Stomach smooth muscle (tissue), 2 donors: Measurements from ENCODE around the gene GOLGA6L2.
"Not testable (repeated sequence)": the region's sequence is repeated elsewhere in the genome, so short reads cannot be mapped to it uniquely, and the experiment has no call there.

Experiments used
- H3K27ac ChIP-seq: one replicate; pipeline ENCODE4 v1.7.0; 2013; ENCODE audit warnings: mild to moderate bottlenecking, low read length, inconsistent platforms
- H3K27me3 ChIP-seq, 2 donors: one replicate each; pipeline ENCODE4 v1.7.0; 2013; ENCODE audit warnings: low read length in 2 of 2; ENCODE audit not compliant: insufficient read depth in 2 of 2, control insufficient read depth in 1 of 2
- H3K36me3 ChIP-seq, 2 donors: one replicate each; pipeline ENCODE4 v1.7.0; 2013; ENCODE audit warnings: low read length in 2 of 2; ENCODE audit not compliant: control insufficient read depth in 2 of 2, insufficient read depth in 2 of 2
- H3K4me1 ChIP-seq: one replicate; pipeline ENCODE4 v1.7.0; 2013; ENCODE audit warnings: low read length; ENCODE audit not compliant: control insufficient read depth, insufficient read depth
- H3K4me3 ChIP-seq, 2 donors: one replicate each; pipeline ENCODE4 v1.7.0; 2013; ENCODE audit warnings: low read length in 2 of 2
- H3K9ac ChIP-seq, 2 donors: one replicate each; pipeline ENCODE4 v1.7.0; 2013; ENCODE audit warnings: low read length in 2 of 2, mild to moderate bottlenecking in 1 of 2
- H3K9me3 ChIP-seq, 2 donors: one replicate each; pipeline ENCODE4 v1.7.0; 2013; ENCODE audit warnings: low read length in 2 of 2; ENCODE audit not compliant: control insufficient read depth in 2 of 2
- donor health status: healthy.
- donor health status: Pancreatic carcinoma.

GOLGA6L2 gene

GRCh38 chr15:23446215-23447106 lies 582 bp downstream of the GOLGA6L2 start:
- no peak overlapping the region for H3K4me3 ChIP-seq
- no peak overlapping the region for H3K9ac ChIP-seq
- peaks cover 0 to 2% of the 10 kb centered on the region in 2 donors for H3K27me3 ChIP-seq
- no peaks in the 10 kb centered on the region for H3K4me1 ChIP-seq
- H3K9me3 ChIP-seq: no peaks in the 10 kb centered on the region
- no peaks in the 10 kb centered on the region for H3K36me3 ChIP-seq
- no peak overlapping the region for H3K27ac ChIP-seq

DNA sequence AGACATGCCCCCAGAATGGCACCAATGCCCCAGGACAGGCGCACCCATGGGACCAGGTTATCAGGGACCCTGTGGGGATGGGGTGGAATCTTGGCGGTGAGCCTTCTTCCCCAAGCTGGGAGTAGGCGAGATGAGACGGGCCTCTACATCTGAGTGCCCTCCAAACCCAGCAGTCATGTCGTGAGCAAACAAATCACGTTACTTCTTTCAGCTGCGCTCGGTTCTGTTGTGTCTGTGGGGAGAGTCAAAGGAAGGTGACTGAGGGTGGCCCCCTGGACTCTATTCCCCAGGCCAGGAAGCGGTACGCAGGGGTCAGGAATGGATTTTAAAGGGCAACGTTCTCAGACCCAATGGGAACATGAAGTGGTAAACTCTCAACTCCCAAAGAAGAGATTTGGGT lies 2.8 kb downstream of the GOLGA6L2 start:
- Histone ChIP-seq H3K27me3 (peaks cover 0 to 2% of the 10 kb centered on the region in 2 donors), H3K36me3 (no peaks in the 10 kb centered on the region), H3K9me3 (no peaks in the 10 kb centered on the region), H3K4me1 (no peaks in the 10 kb centered on the region), H3K27ac (no peak overlapping the region), H3K4me3 (no peak overlapping the region), H3K9ac (no peak overlapping the region)

GRCh38 chr15:23441204-23441603 lies 5.8 kb downstream of the GOLGA6L2 start:
- Histone ChIP-seq H3K9me3 (no peaks in the 10 kb centered on the region), H3K27me3 (peaks cover 0 to 2% of the 10 kb centered on the region in 2 donors), H3K27ac (no peak overlapping the region), H3K36me3 (no peaks in the 10 kb centered on the region), H3K4me3 (no peak overlapping the region), H3K4me1 (no peaks in the 10 kb centered on the region), H3K9ac (no peak overlapping the region)

DNA sequence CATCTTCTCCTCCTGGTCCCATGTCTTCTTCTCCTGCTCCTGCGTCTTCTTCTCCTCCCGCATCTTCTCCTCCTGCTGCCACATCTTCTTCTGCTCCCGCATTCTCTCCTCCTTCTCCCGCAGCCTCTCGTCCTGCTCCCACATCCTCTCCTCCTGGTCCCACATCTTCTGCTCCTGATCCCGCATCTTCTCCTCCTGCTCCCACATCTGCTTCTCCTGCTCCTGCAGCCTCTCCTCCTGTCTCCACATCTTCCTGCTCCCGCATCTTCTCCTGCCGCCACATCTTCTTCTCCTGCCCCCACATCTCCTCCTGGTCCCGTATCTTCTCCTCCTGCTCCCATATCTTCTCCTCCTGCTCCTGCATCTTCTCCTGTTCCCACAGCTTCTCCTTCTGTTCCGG lies 6.4 kb downstream of the GOLGA6L2 start:
- Histone ChIP-seq H3K27me3 (peaks cover 0 to 2% of the 10 kb centered on the region in 2 donors), H3K9ac (no peak overlapping the region), H3K4me1 (no peaks in the 10 kb centered on the region), H3K36me3 (no peaks in the 10 kb centered on the region), H3K4me3 (no peak overlapping the region), H3K9me3 (no peaks in the 10 kb centered on the region), H3K27ac (no peak overlapping the region)

DNA sequence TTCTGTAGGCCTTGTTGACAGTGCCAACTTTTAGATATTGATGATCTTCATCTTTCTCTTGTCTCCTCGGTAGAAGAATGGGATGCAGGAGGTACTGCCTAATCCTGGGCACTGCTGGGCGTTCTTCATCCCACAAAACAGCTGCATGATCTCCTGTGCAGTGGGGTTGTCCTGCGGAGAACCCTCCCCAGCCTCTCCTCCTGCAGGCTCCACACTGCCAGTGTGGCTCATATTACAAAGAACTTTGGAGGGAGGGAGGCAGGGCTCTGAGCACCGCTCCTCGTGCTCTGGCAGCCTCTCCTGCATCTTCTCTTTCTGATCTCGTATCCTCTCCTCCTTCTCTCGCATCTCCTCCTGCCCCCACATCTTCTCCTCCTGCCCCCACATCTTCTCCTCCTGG lies 7.5 kb downstream of the GOLGA6L2 start:
- no peak overlapping the region for H3K9ac ChIP-seq
- no peaks in the 10 kb centered on the region for H3K4me1 ChIP-seq
- H3K9me3 ChIP-seq: no peaks in the 10 kb centered on the region
- H3K27ac ChIP-seq: no peak overlapping the region
- peaks cover 0 to 2% of the 10 kb centered on the region in 2 donors for H3K27me3 ChIP-seq
- H3K36me3 ChIP-seq: no peaks in the 10 kb centered on the region
- no peak overlapping the region for H3K4me3 ChIP-seq

GRCh38 chr15:23438816-23439466 lies 8.1 kb downstream of the GOLGA6L2 start:
- H3K36me3 ChIP-seq: no peaks in the 10 kb centered on the region

GRCh38 chr15:23437673-23438072 lies 9.4 kb downstream of the GOLGA6L2 start:
- H3K9me3 ChIP-seq: no peaks in the 10 kb centered on the region
- H3K4me1 ChIP-seq: no peaks in the 10 kb centered on the region
- no peaks in the 10 kb centered on the region for H3K36me3 ChIP-seq
- no peaks in the 10 kb centered on the region for H3K27me3 ChIP-seq
- H3K27ac ChIP-seq: no peak overlapping the region
- H3K9ac ChIP-seq: no peak overlapping the region
- no peak overlapping the region for H3K4me3 ChIP-seq

More at GRCh38 chr15:23438816-23439466, 8.1 kb downstream of the GOLGA6L2 start:
- no peak overlapping the region for H3K4me3 ChIP-seq
- H3K27me3 ChIP-seq: peaks cover 0 to 2% of the 10 kb centered on the region in 2 donors
- H3K4me1 ChIP-seq: no peaks in the 10 kb centered on the region
- no peak overlapping the region for H3K27ac ChIP-seq
- H3K9me3 ChIP-seq: no peaks in the 10 kb centered on the region
- no peak overlapping the region for H3K9ac ChIP-seq

DNA sequence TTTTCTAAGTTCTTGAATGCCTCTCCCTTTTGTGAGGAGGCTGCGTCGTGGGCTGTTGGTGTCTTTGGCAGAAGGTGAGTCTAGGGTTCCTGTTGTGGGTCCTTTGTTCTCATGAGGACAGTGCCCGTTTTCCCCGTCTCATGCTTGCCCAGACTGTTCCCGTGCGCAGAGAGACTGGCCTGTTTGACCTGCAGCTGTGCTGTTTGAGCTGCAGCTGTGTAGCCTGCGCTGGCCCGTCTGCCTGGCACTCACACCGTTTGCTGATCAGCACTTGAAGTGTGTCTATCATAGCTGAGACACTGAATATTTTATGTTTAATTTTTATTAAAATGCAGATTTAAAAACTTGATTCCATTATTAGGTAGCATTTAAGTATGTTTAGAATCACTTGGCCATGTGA lies 9.9 kb downstream of the GOLGA6L2 start:
- no peak overlapping the region for H3K4me3 ChIP-seq
- H3K9ac ChIP-seq: no peak overlapping the region
- H3K27ac ChIP-seq: no peak overlapping the region
- H3K4me1 ChIP-seq: no peaks in the 10 kb centered on the region
- H3K27me3 ChIP-seq: no peaks in the 10 kb centered on the region
- H3K9me3 ChIP-seq: no peaks in the 10 kb centered on the region
- H3K36me3 ChIP-seq: no peaks in the 10 kb centered on the region

DNA sequence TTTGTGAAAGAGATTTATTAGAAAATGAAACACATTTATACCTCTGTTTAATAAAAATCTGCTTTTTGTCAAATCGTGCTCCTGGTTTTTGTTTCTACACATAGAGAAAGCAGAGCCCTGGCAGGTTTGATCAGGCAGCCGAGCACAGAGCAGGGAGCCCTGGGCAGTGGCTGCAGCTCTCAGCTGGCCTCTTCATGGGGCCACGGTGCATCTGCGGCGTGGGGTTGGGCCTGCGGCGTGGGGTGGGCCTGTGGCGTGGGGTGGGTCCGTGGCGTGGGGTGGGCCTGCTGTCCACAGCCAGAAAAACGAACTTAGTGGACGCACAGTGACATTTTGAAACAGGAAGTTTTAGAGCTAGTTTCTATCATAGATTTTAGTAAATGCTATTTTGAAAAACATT lies 10.6 kb downstream of the GOLGA6L2 start:
- no peaks in the 10 kb centered on the region for H3K4me1 ChIP-seq
- H3K27ac ChIP-seq: no peak overlapping the region
- no peak overlapping the region for H3K4me3 ChIP-seq
- H3K27me3 ChIP-seq: no peaks in the 10 kb centered on the region
- no peaks in the 10 kb centered on the region for H3K36me3 ChIP-seq
- H3K9me3 ChIP-seq: no peaks in the 10 kb centered on the region
- no peak overlapping the region for H3K9ac ChIP-seq

DNA sequence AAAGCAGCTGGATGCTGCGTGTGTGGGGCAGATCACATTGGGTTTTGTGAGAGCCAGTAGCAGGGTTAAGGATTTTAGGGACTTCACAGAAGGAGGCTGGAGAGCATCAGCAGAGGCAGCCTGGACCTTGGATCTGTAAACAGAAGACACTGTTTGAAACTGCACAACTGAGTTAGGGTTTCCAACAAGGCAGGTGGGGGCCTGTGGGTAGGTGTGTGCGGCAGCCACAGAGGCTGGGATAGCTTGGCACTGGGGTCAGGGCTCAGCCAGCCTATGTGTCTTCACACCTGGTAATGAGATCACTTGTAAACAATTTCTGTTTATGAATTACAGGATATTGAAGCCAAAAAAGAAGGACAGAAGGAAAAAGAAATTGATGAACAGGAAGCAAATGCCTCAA lies 12.3 kb downstream of the GOLGA6L2 start:
- H3K9ac ChIP-seq, H3K4me1 ChIP-seq, H3K27me3 ChIP-seq, H3K27ac ChIP-seq, H3K9me3 ChIP-seq, H3K36me3 ChIP-seq, H3K4me3 ChIP-seq: not testable (repeated sequence)

GRCh38 chr15:23425327-23425726 lies 21.7 kb downstream of the GOLGA6L2 start:
- H3K9me3 ChIP-seq, H3K36me3 ChIP-seq, H3K4me1 ChIP-seq, H3K9ac ChIP-seq, H3K27me3 ChIP-seq, H3K27ac ChIP-seq, H3K4me3 ChIP-seq: not testable (repeated sequence)
